Activated CD8-positive, alpha-beta memory T cell treated with anti-CD3 and anti-CD28 coated beads for 36 hours (primary cell): Measurements from ENCODE around the gene UGT3A1. TPM values are rescaled to one million over a fixed set of nuclear protein-coding genes. Genes with fewer than 3 reads are reported as not detected.

Experiments
- CTCF ChIA-PET: fragments of 350-600 bp; sonication (Branson Sonifier 250); formaldehyde crosslinking; loops from one replicate; lab custom pipeline; 2021; ENCODE audit warnings: antibody characterized with exemption; lab: Charles Lee
- POLR2A ChIA-PET: fragments of 350-600 bp; sonication (Branson Sonifier 250); formaldehyde crosslinking; loops from one replicate; lab custom pipeline; 2021; ENCODE audit warnings: antibody characterized with exemption; lab: Charles Lee
- total RNA-seq, 2 experiments: library from RNA; stranded (reverse); gene quantifications; one replicate each; pipeline ENCODE4 v1.2.3, GENCODE V29; 2021

Gene UGT3A1
- total RNA-seq, 2 experiments from 2014 or later: not detected

DNA sequence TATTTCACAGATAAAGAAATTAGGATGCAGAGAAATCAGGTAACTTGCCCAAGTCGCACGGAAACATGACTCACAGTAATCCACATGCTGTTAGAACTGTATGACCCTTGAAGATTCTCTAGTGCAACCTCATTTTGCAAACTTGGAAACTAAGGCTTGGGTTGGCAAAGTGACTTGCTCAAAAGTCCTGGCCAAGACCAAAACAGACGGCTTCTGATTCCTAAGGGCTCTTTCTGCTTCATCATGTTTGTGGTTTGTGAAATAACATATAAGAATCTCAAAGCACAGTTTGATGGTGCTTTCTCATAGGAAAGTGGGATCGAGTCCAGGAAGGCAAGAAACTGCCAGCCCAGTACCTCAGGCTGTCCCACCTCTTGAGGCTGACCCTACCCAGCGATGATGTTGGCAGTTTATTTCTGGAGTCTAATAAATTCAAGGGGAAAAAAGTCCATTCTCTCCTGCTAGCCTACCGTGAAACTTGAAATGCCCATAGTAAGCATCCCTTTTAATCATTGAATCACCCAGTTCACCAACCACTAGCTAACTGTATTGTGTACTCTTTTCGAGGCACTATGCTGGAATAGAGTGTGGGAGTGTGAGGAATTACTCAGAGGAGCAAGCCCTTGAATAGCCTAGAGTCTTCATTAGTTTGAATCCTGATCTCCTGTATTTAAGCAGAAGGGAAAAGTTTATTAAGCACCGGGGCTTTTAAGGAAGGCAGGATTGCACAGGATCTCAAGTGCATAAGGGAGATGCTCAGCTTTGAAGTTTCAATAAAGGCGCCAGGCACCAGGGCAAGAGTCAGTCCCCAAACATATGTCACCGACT, 66.9 kb downstream of the UGT3A1 start:
- ChIA-PET CTCF (interaction anchor here (0.7 to 4.3 kb wide), 22 partner anchors 17 to 832 kb away, joined by 3 to 36 read pairs (median 6); partner anchors contain the start of genes IL7R and SPEF2), POLR2A (interaction anchor here (0.8 to 1.2 kb wide), 2 partner anchors 64 to 91 kb away, joined by 3 to 4 read pairs; no protein-coding TSS in a partner anchor)

DNA sequence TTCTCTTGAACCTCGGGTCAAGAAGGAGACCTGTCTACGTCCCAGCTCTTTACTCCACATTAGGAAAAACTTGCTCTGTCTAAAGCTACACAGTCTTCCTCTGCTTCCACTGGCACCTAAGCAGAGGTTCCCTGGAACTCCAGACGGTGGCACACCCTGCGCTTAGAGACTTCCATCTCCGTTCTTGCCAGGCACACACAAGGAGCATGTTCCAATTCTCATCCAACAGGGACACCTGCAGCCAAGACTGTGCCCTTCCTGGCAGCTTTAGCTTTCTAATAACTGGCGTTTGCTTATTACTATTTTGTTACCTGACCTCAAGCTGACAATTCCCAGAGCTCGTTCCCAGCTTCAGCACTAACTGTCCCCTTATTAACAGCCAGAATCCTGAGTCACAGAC, 68.7 kb downstream of the UGT3A1 start:
- ChIA-PET POLR2A (no interaction called here), CTCF (interaction anchor here (1.1 kb wide), 1 partner anchor 13 kb away, joined by 3 read pairs; no protein-coding TSS in a partner anchor)

DNA sequence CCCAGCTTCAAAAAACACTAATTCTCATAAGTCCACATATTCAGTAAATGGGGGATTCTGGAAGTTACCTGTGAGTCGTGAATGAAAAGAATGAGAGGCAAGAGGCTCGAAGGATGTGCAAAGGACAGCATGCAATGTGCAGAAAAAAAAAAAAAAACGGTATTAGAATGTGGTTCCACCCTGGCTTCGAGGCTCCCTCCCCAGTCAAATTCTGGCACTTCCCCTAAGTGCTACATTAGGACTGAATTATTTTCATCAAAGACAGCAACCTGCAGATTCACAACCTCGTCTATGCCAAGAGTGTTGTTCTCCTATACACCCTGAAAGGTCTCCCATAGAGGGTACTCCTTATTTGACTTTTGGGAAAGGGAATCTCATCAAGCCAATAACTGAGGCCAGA, 69.3 kb downstream of the UGT3A1 start:
- ChIA-PET CTCF (interaction anchor here (0.7 to 1.4 kb wide), 3 partner anchors 13 to 1713 kb away, joined by 3 to 4 read pairs (median 3); no protein-coding TSS in a partner anchor), POLR2A (no interaction called here)

DNA sequence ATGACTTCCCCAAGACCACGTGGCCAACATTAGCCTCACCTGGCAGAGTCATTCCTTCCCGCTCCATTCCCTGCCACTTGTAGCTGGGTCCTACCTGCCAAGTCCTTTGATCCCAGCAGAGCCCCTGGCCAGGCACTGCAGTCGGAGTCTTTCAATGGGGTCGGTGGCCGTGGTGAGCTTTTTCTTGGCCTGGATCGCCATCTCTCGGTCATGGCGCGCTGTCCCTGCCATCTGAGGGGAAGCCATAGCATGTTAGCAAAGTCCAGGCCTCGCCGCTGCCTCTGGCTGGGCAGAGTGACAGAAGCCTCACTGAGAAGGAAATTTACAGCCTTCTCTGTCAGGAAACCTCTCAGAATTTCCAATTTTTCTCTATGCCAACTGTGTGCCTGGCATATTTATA, 70.3 kb downstream of the UGT3A1 start:
- ChIA-PET POLR2A (no interaction called here), CTCF (interaction anchor here (1.0 to 1.4 kb wide), 2 partner anchors 47 to 127 kb away, joined by 3 read pairs; no protein-coding TSS in a partner anchor)

DNA sequence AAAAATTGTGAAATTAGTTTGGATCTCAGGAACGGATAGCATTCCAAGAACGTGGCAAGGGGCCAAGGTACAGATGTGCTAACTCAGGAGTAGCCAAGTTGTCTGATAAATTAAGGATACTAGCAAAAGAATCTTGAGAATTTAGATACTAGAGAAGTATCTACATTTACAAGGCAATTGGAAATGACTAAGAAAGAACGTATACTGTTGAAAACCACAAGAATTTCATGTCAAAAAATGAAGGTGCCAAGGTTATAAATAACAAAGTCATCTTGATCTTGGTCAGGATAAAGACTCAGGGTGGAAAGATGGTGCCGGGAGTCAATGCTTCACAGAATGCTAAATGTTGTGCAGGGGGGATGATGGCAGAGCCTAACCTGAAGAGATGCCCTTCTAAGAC, 72.0 kb downstream of the UGT3A1 start:
- POLR2A ChIA-PET: interaction anchor here (0.9 kb wide), 1 partner anchor 125 kb away, joined by 3 read pairs; no protein-coding TSS in a partner anchor
- CTCF ChIA-PET: interaction anchor here (0.7 kb wide), 1 partner anchor 102 kb away, joined by 3 read pairs; no protein-coding TSS in a partner anchor

DNA sequence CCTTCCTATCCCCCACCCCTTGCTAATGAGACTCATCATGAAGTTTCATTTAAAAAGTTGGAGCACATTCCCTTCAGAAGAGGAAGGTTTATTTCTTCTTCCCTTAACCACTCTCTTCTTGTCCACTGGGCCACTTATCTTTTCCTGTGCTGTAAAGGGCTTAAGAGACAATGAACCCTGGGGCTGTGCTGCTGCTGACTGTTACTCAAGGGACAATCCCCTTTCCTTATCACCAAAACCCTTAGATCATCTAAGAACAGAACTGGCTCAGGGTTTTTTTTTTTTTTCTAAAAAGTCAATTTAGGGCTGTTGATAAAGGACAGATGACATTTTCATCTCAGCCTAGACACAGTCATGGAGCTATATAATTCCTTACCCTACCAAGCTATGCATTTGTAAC, 82.4 kb downstream of the UGT3A1 start:
- POLR2A ChIA-PET: no interaction called here

DNA sequence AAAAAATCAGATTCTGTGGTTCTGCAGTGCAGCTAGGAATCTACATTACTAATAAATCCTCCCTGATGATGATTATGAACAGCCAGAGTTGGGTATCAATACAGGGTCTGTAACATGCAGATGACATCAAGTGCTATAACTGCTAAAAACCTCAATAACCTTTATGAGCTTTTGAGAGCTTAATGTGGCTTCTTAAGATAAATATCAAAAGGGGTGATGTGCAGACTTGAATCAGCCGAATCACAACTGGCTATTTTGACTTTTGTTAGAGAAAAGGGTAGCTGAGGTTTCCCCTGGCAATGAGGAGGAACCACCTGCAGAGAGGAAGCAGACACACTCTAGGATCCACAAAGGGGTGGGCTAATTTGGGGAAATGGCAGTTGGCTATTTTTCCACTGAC, 83.0 kb downstream of the UGT3A1 start:
- CTCF ChIA-PET: interaction anchor here (0.9 to 2.2 kb wide), 2 partner anchors 16 to 24 kb away, joined by 3 to 8 read pairs; no protein-coding TSS in a partner anchor
- POLR2A ChIA-PET: no interaction called here

More for the DNA sequence above, 82.4 kb downstream of the UGT3A1 start:
- CTCF ChIA-PET: interaction anchor here (0.7 to 1.2 kb wide), 3 partner anchors 14 to 238 kb away, joined by 3 to 4 read pairs (median 3); no protein-coding TSS in a partner anchor

DNA sequence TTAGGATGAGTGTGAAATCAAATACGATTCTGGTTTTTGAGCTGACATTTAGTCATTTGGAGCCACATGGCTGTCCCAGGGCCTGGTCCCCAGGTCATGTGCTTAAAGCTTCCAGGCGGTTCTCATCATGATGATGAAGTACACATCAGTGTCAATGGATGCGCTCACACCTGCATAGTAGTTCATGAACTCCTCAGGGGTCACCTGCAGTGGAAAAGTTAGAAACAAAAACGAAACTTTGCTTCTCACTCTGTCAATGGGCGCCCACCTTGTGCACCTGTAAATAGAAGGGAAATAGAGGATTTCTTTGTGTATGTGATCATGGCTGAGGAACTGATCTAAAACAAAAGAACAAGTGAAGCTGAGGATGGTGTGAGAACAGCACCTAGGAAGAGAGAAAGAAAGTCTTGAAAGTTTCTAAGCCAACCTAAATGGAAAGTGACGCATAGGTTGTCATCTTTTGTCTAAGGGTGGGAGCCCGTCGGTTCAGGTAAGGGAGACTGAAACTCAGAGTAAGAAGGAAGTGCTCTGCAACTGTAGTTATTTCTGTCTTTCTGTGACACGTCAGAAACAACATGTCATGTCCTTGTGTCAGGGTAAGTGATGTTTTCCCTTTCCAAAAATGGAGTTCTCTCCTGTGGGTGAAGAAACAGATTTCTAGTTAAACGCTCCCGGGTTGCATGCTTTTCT, 86.6 kb downstream of the UGT3A1 start:
- CTCF ChIA-PET: interaction anchor here (1.0 to 1.6 kb wide), 3 partner anchors 22 to 55 kb away, joined by 3 to 5 read pairs (median 3); no protein-coding TSS in a partner anchor
- POLR2A ChIA-PET: interaction anchor here (0.8 to 1.2 kb wide), 2 partner anchors 41 to 48 kb away, joined by 3 read pairs; partner anchors contain the start of gene IL7R

DNA sequence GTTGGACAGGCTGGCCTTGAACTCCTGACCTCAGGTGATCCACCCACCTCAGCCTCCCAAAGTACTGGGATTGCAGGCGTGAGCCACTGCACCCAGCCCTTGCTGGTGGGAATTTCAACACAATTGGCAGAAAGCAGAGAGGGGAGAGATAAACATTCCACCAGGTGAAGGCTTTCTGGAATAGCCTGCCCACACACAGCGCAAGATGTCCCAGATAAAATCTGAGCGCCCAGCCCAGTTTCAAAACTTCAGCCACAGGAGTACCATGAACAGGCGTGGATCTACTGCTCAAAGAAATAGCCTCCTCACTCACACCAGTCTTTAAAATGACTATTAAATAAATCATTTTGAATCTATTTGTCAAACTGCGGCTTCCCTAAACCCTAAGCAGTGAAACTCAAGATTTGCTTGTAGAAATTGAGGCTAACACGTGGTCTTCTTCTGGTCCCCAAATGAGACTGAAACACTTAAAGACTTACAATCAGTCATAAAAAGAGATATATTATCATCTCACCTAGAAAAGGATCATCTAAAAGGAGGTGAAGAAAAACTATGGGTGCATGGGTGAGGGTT, 87.5 kb downstream of the UGT3A1 start:
- CTCF ChIA-PET: interaction anchor here (1.0 to 1.6 kb wide), 3 partner anchors 22 to 54 kb away, joined by 3 to 5 read pairs (median 3); no protein-coding TSS in a partner anchor

DNA sequence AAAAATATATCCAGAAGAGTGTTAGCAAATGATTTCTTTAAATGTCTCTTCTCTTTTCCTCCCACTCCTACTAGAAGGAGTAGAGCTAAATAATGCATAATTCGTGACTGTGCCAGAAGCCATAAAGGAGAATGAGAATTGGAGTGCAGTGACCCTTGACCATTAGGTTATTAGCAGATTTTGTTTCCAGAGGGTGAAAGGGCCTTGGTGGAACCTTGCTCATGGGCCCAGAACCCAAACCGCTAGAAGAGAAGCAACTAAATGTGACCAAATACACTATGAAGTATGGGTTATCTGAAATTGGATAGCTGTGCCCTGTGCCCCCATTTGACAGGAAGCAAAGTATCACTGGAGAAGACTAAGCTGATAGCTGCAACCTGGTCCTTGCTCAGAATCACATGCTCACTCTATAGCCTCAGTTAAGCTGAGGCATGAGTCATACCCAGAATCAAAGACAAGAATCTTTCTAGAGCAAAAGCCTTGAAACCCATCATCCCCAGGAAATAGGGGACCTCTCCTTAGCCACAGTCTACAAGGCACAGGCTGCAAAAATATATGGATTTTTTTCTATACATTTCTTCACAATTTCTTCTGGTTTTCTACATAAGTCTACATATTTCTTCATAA, 89.0 kb downstream of the UGT3A1 start:
- POLR2A ChIA-PET: no interaction called here

More for the DNA sequence above, 87.5 kb downstream of the UGT3A1 start:
- POLR2A ChIA-PET: no interaction called here

More for the DNA sequence above, 89.0 kb downstream of the UGT3A1 start:
- CTCF ChIA-PET: interaction anchor here (0.9 kb wide), 1 partner anchor 11 kb away, joined by 3 read pairs; no protein-coding TSS in a partner anchor

Other genes with a start within 250 kb of the UGT3A1 start
- gene IL7R, start 134.5 kb downstream of the UGT3A1 start, total RNA-seq: 10 to 100 TPM; 81.4 to 82.5 TPM
- gene CAPSL, start 52.8 kb downstream of the UGT3A1 start, total RNA-seq: under 1 TPM; 0.27 to 0.44 TPM
- gene UGT3A2, start 75.5 kb upstream of the UGT3A1 start, total RNA-seq: not detected
- gene LMBRD2, start 160.5 kb upstream of the UGT3A1 start, total RNA-seq: 10 to 100 TPM; 11.9 to 12.0 TPM
- gene SKP2, start 160.7 kb upstream of the UGT3A1 start, total RNA-seq: 10 to 100 TPM; 61.2 to 64.9 TPM